MM.1S (cell line): ENCODE results near the gene SLC30A5.
"Not testable (repeated sequence)": the region's sequence is repeated elsewhere in the genome, so short reads cannot be mapped to it uniquely, and the experiment has no call there.

ENCODE experiments used
- DNase-seq: peaks from one replicate; pipeline ENCODE4 v3.0.0-alpha.2; 2015
- H2AFZ ChIP-seq: fragments of 300-600 bp; sonication (generic); 2 replicates; pipeline ENCODE4 v1.6.0; 2016; ENCODE audit warnings: antibody characterized with exemption, low read length
- H3F3A ChIP-seq: fragments of 300-600 bp; sonication (generic); 2 replicates; pipeline ENCODE4 v1.6.1; 2016; ENCODE audit warnings: mild to moderate bottlenecking, antibody characterized with exemption, low read length, moderate library complexity, mixed read lengths; ENCODE audit not compliant: insufficient read depth
- H3K27ac ChIP-seq: fragments of 300-600 bp; sonication (generic); 2 replicates; pipeline ENCODE4 v1.5.1; 2016; ENCODE audit warnings: mild to moderate bottlenecking, low read length
- H3K27me3 ChIP-seq: fragments of 300-600 bp; sonication (generic); replicated peaks from 2 replicates; pipeline ENCODE4 v1.6.0; 2016; ENCODE audit warnings: low read length; ENCODE audit not compliant: insufficient read depth
- H3K36me3 ChIP-seq: fragments of 300-600 bp; sonication (generic); replicated peaks from 2 replicates; pipeline ENCODE4 v1.6.1; 2016; ENCODE audit warnings: mild to moderate bottlenecking, low read length, mixed read lengths; ENCODE audit not compliant: insufficient read depth
- H3K4me1 ChIP-seq: fragments of 300-600 bp; sonication (generic); 2 replicates; pipeline ENCODE4 v1.6.1; 2016; ENCODE audit warnings: low read length, mixed read lengths
- H3K4me2 ChIP-seq: fragments of 300-600 bp; sonication (generic); 2 replicates; pipeline ENCODE4 v1.6.0; 2016; ENCODE audit warnings: low read depth, low read length
- H3K4me3 ChIP-seq: fragments of 300-600 bp; sonication (generic); 2 replicates; pipeline ENCODE4 v1.5.1; 2016; ENCODE audit warnings: low read length, mixed read lengths
- H3K79me2 ChIP-seq: fragments of 300-600 bp; sonication (generic); 2 replicates; pipeline ENCODE4 v1.6.1; 2016; ENCODE audit warnings: mixed run types, low read length, mixed read lengths
- H3K9ac ChIP-seq: fragments of 300-600 bp; sonication (generic); 2 replicates; pipeline ENCODE4 v1.6.1; 2016; ENCODE audit warnings: low read length, mixed read lengths
- H3K9me2 ChIP-seq: fragments of 300-600 bp; sonication (generic); replicated peaks from 2 replicates; pipeline ENCODE4 v1.6.1; 2016; ENCODE audit warnings: mild to moderate bottlenecking, low read length, mixed read lengths; ENCODE audit not compliant: insufficient read depth
- H3K9me3 ChIP-seq: fragments of 300-600 bp; sonication (generic); replicated peaks from 2 replicates; pipeline ENCODE4 v1.6.1; 2016; ENCODE audit warnings: mild to moderate bottlenecking, low read length, mixed read lengths; ENCODE audit not compliant: insufficient read depth
- H4K20me1 ChIP-seq: fragments of 300-600 bp; sonication (generic); 2 replicates; pipeline ENCODE4 v1.6.1; 2016; ENCODE audit warnings: mild to moderate bottlenecking, low read length, moderate library complexity, mixed read lengths; ENCODE audit not compliant: insufficient read depth
- EZH2 ChIP-seq: fragments of 300-600 bp; sonication (generic); optimal IDR thresholded peaks from 2 replicates; pipeline ENCODE3; 2017; ENCODE audit warnings: low read depth, mild to moderate bottlenecking, antibody characterized with exemption, low read length, mixed read lengths
- EZH2phosphoT487 ChIP-seq: fragments of 300-600 bp; sonication (generic); IDR thresholded peaks from 2 replicates; pipeline ENCODE4 v1.6.1; 2018; ENCODE audit warnings: antibody characterized with exemption, low read length
- TF ChIP-seq, protein P1 (sequence below): fragments of 300-600 bp; sonication (generic); IDR thresholded peaks from 2 replicates; pipeline ENCODE4 v1.5.1; 2016; ENCODE audit warnings: antibody characterized with exemption, low read length, mixed read lengths

The SLC30A5 gene

DNA sequence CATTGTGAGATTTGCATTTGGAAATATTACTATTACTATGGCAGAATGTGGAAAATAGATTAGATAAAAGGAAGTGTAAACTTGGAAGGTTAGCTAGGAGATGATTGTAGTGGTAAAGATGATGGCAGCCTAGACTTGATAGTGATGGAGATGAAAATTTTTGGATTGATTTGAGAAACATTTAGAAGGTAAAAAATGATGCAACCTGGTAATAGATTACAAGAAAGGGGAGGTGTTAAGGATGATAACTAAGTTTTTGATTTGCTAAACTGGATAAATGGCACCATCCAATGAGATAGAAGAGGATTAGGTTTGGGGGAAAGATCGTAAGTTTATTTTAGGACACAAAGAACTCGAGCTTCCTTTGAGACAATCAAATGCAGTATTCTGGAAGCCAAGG is 8.9 kb upstream of the SLC30A5 start:
- DNase-seq = no peak
- Histone ChIP-seq H3K9me2 (no peaks in the 10 kb centered on the region), H3K27me3 (no peaks in the 10 kb centered on the region), H3F3A (no peaks in the 10 kb centered on the region), H2AFZ (no peak overlapping the region), H3K27ac (no peak overlapping the region), H3K9ac (no peak overlapping the region), H3K79me2 (no peaks in the 10 kb centered on the region), H3K36me3 (no peaks in the 10 kb centered on the region), H3K9me3 (no peaks in the 10 kb centered on the region), H4K20me1 (no peaks in the 10 kb centered on the region), H3K4me2 (no peak overlapping the region), H3K4me1 (no peaks in the 10 kb centered on the region), H3K4me3 (no peak overlapping the region)
- no peak for TF ChIP-seq EZH2
- no peak for TF ChIP-seq EZH2phosphoT487
- TF ChIP-seq, protein P1, sequence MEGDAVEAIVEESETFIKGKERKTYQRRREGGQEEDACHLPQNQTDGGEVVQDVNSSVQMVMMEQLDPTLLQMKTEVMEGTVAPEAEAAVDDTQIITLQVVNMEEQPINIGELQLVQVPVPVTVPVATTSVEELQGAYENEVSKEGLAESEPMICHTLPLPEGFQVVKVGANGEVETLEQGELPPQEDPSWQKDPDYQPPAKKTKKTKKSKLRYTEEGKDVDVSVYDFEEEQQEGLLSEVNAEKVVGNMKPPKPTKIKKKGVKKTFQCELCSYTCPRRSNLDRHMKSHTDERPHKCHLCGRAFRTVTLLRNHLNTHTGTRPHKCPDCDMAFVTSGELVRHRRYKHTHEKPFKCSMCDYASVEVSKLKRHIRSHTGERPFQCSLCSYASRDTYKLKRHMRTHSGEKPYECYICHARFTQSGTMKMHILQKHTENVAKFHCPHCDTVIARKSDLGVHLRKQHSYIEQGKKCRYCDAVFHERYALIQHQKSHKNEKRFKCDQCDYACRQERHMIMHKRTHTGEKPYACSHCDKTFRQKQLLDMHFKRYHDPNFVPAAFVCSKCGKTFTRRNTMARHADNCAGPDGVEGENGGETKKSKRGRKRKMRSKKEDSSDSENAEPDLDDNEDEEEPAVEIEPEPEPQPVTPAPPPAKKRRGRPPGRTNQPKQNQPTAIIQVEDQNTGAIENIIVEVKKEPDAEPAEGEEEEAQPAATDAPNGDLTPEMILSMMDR = no peak

- no peak overlapping the region for H3K27ac ChIP-seq
- no peaks in the 10 kb centered on the region for H3K9me3 ChIP-seq
- TF ChIP-seq EZH2 (no peak), EZH2phosphoT487 (no peak)
- TF ChIP-seq, protein P1 = no peak
- H3K9me2 ChIP-seq = no peaks in the 10 kb centered on the region
- H3K27me3 ChIP-seq = no peaks in the 10 kb centered on the region
- H3K9ac ChIP-seq = no peak overlapping the region
- no peak for DNase-seq
- H3F3A ChIP-seq = no peaks in the 10 kb centered on the region
- H3K79me2 ChIP-seq = no peaks in the 10 kb centered on the region
- no peak overlapping the region for H2AFZ ChIP-seq
- H3K4me3 ChIP-seq = no peak overlapping the region
- no peaks in the 10 kb centered on the region for H3K36me3 ChIP-seq
- no peak overlapping the region for H3K4me2 ChIP-seq
- H3K4me1 ChIP-seq = no peaks in the 10 kb centered on the region
- no peaks in the 10 kb centered on the region for H4K20me1 ChIP-seq
Observed at GRCh38 chr5:69086206-69086605, 7.6 kb upstream of the SLC30A5 start.

- not testable (repeated sequence) for H3K79me2 ChIP-seq, H3K9me3 ChIP-seq, H3K4me2 ChIP-seq, H4K20me1 ChIP-seq, H3F3A ChIP-seq, H3K27me3 ChIP-seq, H3K36me3 ChIP-seq, H3K9me2 ChIP-seq, H3K4me3 ChIP-seq, H3K4me1 ChIP-seq, H3K27ac ChIP-seq, H3K9ac ChIP-seq, H2AFZ ChIP-seq, DNase-seq
Observed at GRCh38 chr5:69088006-69088405, 5.8 kb upstream of the SLC30A5 start.

DNA sequence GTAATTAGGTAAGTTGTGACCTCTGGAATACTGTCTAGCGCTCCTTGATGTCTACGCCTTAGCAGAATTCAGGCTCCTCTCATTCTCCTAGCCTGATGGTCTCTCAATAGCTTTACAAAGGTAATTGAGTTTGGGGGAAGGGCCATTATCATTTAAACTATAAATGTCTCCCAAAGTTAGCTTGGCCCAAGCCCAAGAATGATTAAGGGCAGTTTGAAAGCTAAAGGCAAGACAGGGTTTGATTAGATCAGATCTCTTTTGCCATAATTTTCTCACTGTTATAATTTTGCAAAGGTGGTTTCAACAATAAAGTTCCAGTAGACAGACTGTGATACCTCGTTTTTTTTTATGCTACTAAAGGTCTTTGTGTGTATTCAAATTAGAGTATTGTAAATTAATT is 3.7 kb upstream of the SLC30A5 start:
- H3K79me2 ChIP-seq = peaks cover 13% of the 10 kb centered on the region
- no peaks in the 10 kb centered on the region for H4K20me1 ChIP-seq
- H3K4me2 ChIP-seq = no peak overlapping the region
- H2AFZ ChIP-seq = no peak overlapping the region
- no peaks in the 10 kb centered on the region for H3K27me3 ChIP-seq
- H3K4me1 ChIP-seq = no peaks in the 10 kb centered on the region
- H3K36me3 ChIP-seq = no peaks in the 10 kb centered on the region
- H3K9me3 ChIP-seq = no peaks in the 10 kb centered on the region
- H3K9me2 ChIP-seq = no peaks in the 10 kb centered on the region
- no peak overlapping the region for H3K9ac ChIP-seq
- no peak overlapping the region for H3K4me3 ChIP-seq
- TF ChIP-seq EZH2phosphoT487 (no peak), EZH2 (no peak)
- TF ChIP-seq, protein P1 = no peak
- DNase-seq = no peak
- H3F3A ChIP-seq = no peaks in the 10 kb centered on the region; the same call in none of the 2 replicates
- no peak overlapping the region for H3K27ac ChIP-seq
